ENCODE measurements around the gene OR1L6.

OR1L6 gene

GRCh38 chr9:122742003-122742402 is at the start of gene OR1L6:
Gene OR1L6 (plus strand): TSS chr9:122742303. CDS start chr9:122749848, 7,545 bp downstream.
- no peak for DNase-seq (ENCODE audit: low spot score)

GRCh38 chr9:122695696-122696095 is 46.4 kb upstream of the OR1L6 start:
- peak; percentile 77 for DNase-seq (ENCODE audit: low spot score)

GRCh38 chr9:122718038-122718437 is 24.1 kb upstream of the OR1L6 start:
- DNase-seq (ENCODE audit: low spot score), result no peak

DNA sequence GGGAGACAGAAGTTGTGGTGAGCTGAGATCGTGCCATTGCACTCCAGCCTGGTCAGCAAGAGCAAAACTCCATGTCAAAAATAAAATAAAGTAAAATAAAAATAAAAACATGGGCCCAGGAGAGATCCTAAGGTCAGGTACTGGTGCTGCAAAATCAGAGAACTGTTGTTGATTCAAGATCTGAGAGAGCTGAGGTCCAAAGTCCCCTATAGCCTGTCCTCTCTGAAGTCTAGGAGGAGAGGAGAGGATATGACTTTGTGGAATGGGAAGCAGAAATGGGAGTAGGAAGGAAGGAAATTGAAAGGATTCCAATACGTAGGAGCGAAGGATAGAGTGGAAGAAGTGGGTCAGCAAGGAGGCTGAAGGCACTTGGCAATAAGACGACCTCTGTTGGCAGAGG is 22.9 kb upstream of the OR1L6 start:
- DNase-seq (ENCODE audit: low spot score), result no peak

GRCh38 chr9:122723690-122724089 is 18.4 kb upstream of the OR1L6 start, which contains the start of gene OR1L4:
Gene OR1L4 (plus strand): TSS chr9:122723990. CDS start chr9:122723990, 0 bp downstream.
- DNase-seq (ENCODE audit: low spot score), result no peak

DNA sequence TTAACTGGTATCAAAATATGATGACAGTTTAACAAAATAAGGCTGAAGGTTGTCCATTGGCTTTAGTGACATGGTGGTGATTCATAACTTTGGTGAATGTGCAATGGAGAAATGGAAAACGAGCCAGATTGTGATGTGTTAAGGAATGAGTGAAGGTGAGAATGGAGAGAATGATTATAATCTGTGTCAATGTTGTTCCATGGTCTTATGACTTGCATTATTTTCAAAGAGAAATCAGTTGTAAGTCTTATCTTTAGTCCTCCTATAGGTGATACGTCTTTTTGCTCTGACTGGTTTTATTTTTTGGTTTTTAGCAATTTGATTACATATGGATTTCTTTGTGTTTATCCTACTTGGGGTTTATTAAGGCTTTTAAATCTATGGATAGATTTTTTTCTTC is 12.7 kb downstream of the OR1L6 start:
- peak; percentile 9 for DNase-seq (ENCODE audit: low spot score)

- DNase-seq (ENCODE audit: low spot score), result no peak
These were observed 25.7 kb downstream of the OR1L6 start for GRCh38 chr9:122767817-122768216.

GRCh38 chr9:122777052-122777451 is 34.9 kb downstream of the OR1L6 start:
- DNase-seq (ENCODE audit: low spot score), result no peak

GRCh38 chr9:122777935-122778627 is 36.0 kb downstream of the OR1L6 start:
- no peak for DNase-seq (ENCODE audit: low spot score)

DNA sequence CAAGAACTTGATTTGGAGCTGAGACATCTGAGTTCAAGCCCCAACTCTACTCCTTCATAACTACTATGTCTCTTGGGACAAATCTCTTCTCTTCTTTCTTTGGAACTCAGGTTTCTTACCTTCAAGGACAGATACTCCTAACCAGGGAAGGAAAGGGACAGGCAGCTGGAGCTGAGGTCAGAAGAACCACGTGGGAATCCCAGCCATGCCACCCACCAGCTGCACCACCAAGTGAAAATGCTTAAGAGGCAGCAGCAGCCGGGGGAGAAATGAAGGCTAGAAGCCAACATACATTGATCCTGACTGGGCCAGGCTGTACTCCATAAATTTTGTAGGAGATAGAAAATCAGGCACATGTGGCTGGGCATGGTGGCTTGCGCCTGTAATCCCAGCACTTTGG is 37.1 kb downstream of the OR1L6 start:
- DNase-seq (ENCODE audit: low spot score), result no peak

DNA sequence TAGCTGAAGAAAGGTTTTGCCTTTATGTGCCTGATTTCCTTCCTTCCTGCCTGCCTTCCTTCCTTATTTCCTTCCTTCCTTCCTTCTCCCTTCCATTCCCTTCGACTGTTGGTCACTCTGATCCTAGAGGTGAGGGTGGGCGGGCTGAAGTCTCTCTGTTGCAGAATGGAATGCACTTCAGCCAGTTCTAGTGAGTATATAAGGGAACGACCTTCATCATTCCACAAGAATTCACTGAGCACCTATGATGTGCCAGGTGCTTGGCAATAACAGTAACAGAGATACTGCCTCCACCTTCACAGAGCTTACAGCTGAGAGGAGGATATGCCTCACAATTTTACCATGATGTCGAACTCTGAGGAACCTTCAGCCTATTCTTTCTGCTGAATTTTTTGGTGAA is 37.9 kb downstream of the OR1L6 start:
- DNase-seq (ENCODE audit: low spot score), result no peak

GRCh38 chr9:122781671-122782070 is 39.6 kb downstream of the OR1L6 start:
- no peak for DNase-seq (ENCODE audit: low spot score)

GRCh38 chr9:122785269-122785668 is 43.2 kb downstream of the OR1L6 start:
- no peak for DNase-seq (ENCODE audit: low spot score)

- DNase-seq (ENCODE audit: low spot score), result no peak
These were observed 44.2 kb downstream of the OR1L6 start for GRCh38 chr9:122786338-122786737.

- DNase-seq (ENCODE audit: low spot score), result no peak
These were observed 46.7 kb downstream of the OR1L6 start, which contains the start of gene OR5C1 for GRCh38 chr9:122788831-122789230. Gene OR5C1 (plus strand): TSS chr9:122788933. CDS start chr9:122788933, 0 bp downstream.

DNA sequence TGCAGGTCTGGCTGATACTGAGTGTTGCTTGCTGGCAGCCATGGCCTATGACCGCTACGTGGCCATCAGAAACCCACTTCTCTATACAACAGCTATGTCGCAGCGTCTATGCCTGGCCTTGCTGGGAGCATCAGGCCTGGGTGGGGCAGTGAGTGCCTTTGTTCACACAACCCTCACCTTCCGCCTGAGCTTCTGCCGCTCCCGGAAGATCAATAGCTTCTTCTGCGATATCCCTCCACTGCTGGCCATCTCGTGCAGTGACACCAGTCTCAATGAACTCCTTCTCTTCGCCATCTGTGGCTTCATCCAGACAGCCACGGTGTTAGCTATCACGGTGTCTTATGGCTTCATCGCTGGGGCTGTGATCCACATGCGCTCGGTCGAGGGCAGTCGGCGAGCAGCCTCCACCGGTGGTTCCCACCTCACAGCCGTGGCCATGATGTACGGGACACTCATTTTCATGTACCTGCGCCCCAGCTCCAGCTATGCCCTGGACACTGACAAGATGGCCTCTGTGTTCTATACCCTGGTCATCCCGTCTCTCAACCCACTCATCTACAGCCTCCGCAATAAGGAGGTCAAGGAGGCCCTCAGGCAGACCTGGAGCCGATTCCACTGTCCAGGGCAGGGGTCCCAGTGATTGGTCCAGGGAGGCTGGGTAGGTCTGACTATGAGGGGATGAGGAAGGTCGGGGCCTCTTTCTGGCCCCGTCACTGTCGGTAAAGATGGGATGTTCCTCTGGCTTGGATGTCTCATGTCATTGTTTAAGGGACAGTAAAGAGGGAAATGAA is 47.3 kb downstream of the OR1L6 start:
- DNase-seq (ENCODE audit: low spot score), result no peak

GRCh38 chr9:122791872-122792669 is 50.0 kb downstream of the OR1L6 start:
- no peak for DNase-seq (ENCODE audit: low spot score)

DNA sequence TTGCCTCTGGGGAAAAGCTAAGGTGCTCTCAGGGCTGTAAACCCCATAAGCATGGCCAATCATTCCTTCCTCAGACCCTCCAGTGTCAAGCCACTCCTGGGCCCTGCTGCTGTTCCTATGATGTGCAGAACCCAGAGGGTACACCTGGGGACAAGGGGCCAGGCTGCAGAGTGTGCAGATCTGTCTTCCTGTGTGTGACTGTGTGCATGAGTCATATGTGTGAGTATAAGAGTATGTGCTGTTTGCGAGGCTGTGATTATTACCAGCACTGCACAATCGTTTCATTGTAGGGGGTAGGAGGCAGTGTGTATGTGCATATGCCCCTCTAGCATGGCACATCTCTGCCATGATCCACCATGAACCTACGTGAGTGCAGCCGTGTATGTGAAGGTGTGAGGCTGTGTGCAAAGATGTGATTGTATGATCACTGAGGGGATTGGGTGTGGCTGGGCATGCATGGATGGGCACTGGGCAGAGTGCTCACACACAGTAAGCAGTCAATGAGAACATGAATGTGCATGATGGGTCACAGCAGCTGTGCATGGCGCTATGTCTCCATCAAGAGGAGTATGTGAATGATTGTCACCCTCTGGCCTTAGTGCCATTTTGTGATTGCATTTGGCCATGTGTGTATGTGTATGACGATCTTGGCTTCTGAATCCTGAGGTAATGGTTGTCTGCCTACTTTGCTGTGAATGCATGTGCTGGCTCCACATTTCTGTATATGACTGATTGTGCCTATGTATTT is 55.4 kb downstream of the OR1L6 start:
- DNase-seq (ENCODE audit: low spot score), result peak; percentile 72

Measured in RKO (cell line).